Esophagus squamous epithelium (tissue), 5 donors: ENCODE data around the gene SEMA6D. TPM values are rescaled to one million over a fixed set of nuclear protein-coding genes. Genes with fewer than 3 reads are reported as not detected.

Experiments used
- DNase-seq: peaks from one replicate; lab custom pipeline; 2025; lab: John Stamatoyannopoulos, UW
- H3K27ac ChIP-seq, 4 donors: fragments of 200-600 bp; sonication (generic); one replicate each; pipeline ENCODE4 v1.5.1; 2016 to 2019; ENCODE audit warnings: mild to moderate bottlenecking in 1 of 4
- H3K27me3 ChIP-seq, 4 donors: fragments of 200-600 bp; sonication (generic); 1 replicate in 3 of 4; 2 replicates in 1 of 4; pipeline versions ENCODE4 v1.5.1 to v1.6.0; 2017 to 2021; ENCODE audit warnings: antibody characterized with exemption in 1 of 4
- H3K36me3 ChIP-seq, 3 donors: fragments of 200-600 bp; sonication (generic); one replicate each; pipeline ENCODE4 v1.5.1; 2016 to 2019
- H3K4me1 ChIP-seq, 3 donors: fragments of 200-600 bp; sonication (generic); one replicate each; pipeline ENCODE4 v1.5.1; 2017 to 2019
- H3K4me3 ChIP-seq, 4 donors: fragments of 200-600 bp; sonication (generic); 1 replicate in 3 of 4; 2 replicates in 1 of 4; pipeline ENCODE4 v1.5.1; 2016 to 2019; ENCODE audit warnings: mild to moderate bottlenecking in 2 of 4, moderate library complexity in 1 of 4
- H3K9me3 ChIP-seq, 3 donors: fragments of 200-600 bp; sonication (generic); one replicate each; pipeline ENCODE4 v1.5.1; 2016 to 2019
- POLR2A ChIP-seq, 4 donors: fragments of 450-650 bp; IDR thresholded peaks; one replicate each; pipeline ENCODE4 v1.6.1; 2017; ENCODE audit warnings: antibody characterized with exemption in 4 of 4, mild to moderate bottlenecking in 4 of 4, moderate library complexity in 3 of 4
- WGBS, 2 donors: methylation state at CpG; one replicate each; pipeline ENCODE4 v1.1.5; 2018; 5-methylcytosine and 5-hydroxymethylcytosine counted together
- intact Hi-C: fragments of 100-400 bp; cut with DNase I; formaldehyde crosslinking; loops from one replicate; pipeline ENCODE4 v1.15.0; 2022
- total RNA-seq, 4 donors: library from RNA; depleted of rRNA; stranded (reverse); fragments of >200 nt; gene quantifications; one replicate each; pipeline ENCODE4 v1.1.0, GENCODE V29; 2016
- TF ChIP-seq, protein P1 (sequence below), 6 experiments: fragments of 450-650 bp in 4 of 6; fragments of 200-600 bp in 2 of 6; sonication (generic) in 2 of 6; IDR thresholded peaks; one replicate each; pipeline ENCODE4 v1.5.1; 2016 to 2019; ENCODE audit warnings: antibody characterized with exemption in 6 of 6, mild to moderate bottlenecking in 4 of 6, moderate library complexity in 4 of 6
- donor health status: DM: yes; HTN: yes; CAD: no.

SEMA6D gene, protein sequence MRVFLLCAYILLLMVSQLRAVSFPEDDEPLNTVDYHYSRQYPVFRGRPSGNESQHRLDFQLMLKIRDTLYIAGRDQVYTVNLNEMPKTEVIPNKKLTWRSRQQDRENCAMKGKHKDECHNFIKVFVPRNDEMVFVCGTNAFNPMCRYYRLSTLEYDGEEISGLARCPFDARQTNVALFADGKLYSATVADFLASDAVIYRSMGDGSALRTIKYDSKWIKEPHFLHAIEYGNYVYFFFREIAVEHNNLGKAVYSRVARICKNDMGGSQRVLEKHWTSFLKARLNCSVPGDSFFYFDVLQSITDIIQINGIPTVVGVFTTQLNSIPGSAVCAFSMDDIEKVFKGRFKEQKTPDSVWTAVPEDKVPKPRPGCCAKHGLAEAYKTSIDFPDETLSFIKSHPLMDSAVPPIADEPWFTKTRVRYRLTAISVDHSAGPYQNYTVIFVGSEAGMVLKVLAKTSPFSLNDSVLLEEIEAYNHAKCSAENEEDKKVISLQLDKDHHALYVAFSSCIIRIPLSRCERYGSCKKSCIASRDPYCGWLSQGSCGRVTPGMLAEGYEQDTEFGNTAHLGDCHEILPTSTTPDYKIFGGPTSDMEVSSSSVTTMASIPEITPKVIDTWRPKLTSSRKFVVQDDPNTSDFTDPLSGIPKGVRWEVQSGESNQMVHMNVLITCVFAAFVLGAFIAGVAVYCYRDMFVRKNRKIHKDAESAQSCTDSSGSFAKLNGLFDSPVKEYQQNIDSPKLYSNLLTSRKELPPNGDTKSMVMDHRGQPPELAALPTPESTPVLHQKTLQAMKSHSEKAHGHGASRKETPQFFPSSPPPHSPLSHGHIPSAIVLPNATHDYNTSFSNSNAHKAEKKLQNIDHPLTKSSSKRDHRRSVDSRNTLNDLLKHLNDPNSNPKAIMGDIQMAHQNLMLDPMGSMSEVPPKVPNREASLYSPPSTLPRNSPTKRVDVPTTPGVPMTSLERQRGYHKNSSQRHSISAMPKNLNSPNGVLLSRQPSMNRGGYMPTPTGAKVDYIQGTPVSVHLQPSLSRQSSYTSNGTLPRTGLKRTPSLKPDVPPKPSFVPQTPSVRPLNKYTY
- total RNA-seq, result 1 to 10 TPM in 3 of 4 donors, under 1 TPM in 1; 0.40 to 4.0 (median 1.1) TPM

DNA sequence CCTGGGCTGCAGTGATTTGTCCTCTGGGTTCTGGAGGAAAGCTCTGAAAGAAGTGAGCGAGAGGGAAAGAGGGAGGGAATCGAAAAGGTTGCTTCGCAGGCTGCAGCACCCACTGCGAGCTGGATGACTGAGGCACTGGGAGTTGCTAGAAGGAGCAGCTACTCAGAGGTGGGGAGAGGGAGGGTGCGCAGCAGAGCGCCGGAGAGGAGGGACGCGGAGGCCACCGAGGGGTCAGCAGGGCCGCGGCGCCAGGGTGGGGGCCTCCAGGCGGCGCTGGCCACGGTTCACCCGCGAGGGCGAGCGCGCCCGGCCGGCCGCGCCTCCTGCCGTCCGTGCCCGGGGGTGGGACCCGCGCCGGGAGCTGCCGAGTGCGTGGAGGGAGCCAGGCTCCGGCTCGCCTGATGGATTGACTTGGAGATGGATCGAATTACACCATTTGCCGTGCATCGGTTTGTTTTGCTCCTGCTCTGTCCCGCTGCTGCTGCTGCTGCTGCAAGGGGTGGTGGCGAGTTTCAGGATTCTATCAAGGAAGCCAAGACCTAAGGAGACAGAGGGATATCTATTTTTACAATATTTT, at the start of gene SEMA6D:
SEMA6D (plus strand) TSS at position 470 of the 577 bp plus-strand sequence. CDS start 42,294 bp downstream, outside the sequence.
- H3K9me3 ChIP-seq, result no peaks in the 10 kb centered on the region
- TF ChIP-seq, protein P1, sequence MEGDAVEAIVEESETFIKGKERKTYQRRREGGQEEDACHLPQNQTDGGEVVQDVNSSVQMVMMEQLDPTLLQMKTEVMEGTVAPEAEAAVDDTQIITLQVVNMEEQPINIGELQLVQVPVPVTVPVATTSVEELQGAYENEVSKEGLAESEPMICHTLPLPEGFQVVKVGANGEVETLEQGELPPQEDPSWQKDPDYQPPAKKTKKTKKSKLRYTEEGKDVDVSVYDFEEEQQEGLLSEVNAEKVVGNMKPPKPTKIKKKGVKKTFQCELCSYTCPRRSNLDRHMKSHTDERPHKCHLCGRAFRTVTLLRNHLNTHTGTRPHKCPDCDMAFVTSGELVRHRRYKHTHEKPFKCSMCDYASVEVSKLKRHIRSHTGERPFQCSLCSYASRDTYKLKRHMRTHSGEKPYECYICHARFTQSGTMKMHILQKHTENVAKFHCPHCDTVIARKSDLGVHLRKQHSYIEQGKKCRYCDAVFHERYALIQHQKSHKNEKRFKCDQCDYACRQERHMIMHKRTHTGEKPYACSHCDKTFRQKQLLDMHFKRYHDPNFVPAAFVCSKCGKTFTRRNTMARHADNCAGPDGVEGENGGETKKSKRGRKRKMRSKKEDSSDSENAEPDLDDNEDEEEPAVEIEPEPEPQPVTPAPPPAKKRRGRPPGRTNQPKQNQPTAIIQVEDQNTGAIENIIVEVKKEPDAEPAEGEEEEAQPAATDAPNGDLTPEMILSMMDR (IDR thresholded peaks at IDR 0.05), result peak in 2 of 6 experiments; percentile 39 to 50
- no peak for TF ChIP-seq POLR2A (IDR thresholded peaks at IDR 0.05)
- WGBS, 2 donors, result 0 to 2% methylated on average over 15 to 33 of the region's 40 CpGs
- peak within 1 kb of the TSS; percentile 57 to 90 (median 82) for H3K27ac ChIP-seq
- H3K4me1 ChIP-seq, result peaks cover 5 to 52% (median 7%) of the 10 kb centered on the region in 3 donors
- DNase-seq, result no peak
- peak within 1 kb of the TSS; percentile 50 to 82 (median 61) for H3K4me3 ChIP-seq
- intact Hi-C loops, result loop anchor here (10.0 kb wide), 1 partner anchor 268 kb away; no protein-coding TSS in a partner anchor
- peaks cover 0 to 69% (median 0%) of the 10 kb centered on the region in 4 donors for H3K27me3 ChIP-seq
- no peaks in the 10 kb centered on the region for H3K36me3 ChIP-seq

DNA sequence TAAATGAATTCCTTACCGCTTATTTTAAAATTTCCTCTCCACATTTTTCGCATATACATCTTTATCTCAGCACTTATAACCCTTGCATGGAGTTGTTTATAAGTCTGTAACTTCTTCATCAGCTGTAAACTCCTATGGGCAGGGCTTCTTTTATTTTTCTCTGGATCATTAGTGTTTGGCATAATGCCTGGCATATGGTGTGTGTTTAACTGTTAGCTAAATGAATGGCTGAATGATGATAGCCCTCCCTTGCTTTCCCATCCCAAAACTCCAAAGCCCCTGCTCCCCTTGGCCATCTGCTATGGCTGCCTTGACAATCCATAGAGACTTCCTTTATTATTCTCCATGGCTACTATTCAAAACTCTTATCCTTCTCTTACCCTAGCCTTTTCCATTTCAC, 48.1 kb upstream of the SEMA6D start:
- WGBS, 2 donors, result 77 to 88% methylated on average over 2 of the region's 2 CpGs
- peaks cover 0 to 33% (median 22%) of the 10 kb centered on the region in 3 donors for H3K4me1 ChIP-seq
- intact Hi-C loops, result no loop called here
- H3K9me3 ChIP-seq, result no peaks in the 10 kb centered on the region
- no peaks in the 10 kb centered on the region for H3K27me3 ChIP-seq
- DNase-seq, result no peak
- TF ChIP-seq, protein P1 (IDR thresholded peaks at IDR 0.05), result no peak
- TF ChIP-seq POLR2A (IDR thresholded peaks at IDR 0.05), result no peak
- no peaks in the 10 kb centered on the region for H3K36me3 ChIP-seq
- no peak overlapping the region for H3K27ac ChIP-seq
- no peak overlapping the region for H3K4me3 ChIP-seq

DNA sequence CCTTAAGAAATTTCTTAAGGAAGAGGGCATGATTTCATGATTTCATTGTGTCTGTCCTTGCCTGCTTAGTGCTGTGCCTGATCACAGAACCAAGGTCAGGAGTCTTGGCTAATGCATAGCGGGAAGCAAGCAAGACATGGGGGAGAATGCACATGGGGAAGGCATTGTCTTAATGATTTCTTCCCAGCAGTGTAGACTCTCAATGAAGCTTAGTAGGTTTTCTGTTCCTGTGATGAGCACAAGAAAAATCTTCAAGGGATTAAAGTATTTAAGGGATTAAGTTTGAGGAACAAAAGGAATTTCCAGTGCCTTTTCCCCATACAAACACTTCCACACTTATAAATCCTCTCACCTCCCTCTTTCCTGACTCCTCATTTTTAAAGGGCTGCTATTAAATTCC, 46.9 kb upstream of the SEMA6D start:
- H3K36me3 ChIP-seq, result no peaks in the 10 kb centered on the region
- H3K4me3 ChIP-seq, result no peak overlapping the region
- H3K9me3 ChIP-seq, result no peaks in the 10 kb centered on the region
- intact Hi-C loops, result no loop called here
- WGBS, 2 donors, result 67 to 86% methylated on average over 1 of the region's 1 CpG
- H3K27me3 ChIP-seq, result no peaks in the 10 kb centered on the region
- peaks cover 0 to 29% (median 22%) of the 10 kb centered on the region in 3 donors for H3K4me1 ChIP-seq
- DNase-seq, result no peak
- TF ChIP-seq, protein P1 (IDR thresholded peaks at IDR 0.05), result no peak
- no peak for TF ChIP-seq POLR2A (IDR thresholded peaks at IDR 0.05)
- no peak overlapping the region for H3K27ac ChIP-seq

DNA sequence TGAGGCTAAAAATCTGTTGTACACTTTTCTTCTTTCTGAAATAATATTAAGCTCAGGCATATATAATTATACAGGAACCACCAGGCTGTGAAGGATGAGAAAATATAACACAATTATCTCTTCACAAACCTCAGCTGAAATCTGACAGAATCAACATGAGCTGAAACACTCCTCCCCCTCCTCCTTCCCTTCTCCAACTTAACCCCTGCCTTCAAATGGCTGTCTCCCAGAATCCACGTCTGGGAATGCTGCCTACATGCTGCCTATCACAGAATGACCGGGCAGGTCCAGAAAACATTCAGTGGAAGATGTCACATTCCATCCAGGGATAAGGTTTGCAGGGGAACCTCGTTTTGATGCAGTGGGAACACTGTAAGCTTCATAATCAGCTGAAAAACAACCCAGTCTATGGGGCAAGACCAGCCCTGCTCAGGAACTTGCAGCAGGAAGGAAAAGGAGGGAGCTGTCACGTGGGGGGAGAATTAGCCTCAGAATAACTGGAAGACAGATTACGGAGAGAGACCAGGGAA, 44.0 kb upstream of the SEMA6D start:
- intact Hi-C loops, result no loop called here

More for the DNA sequence above, 44.0 kb upstream of the SEMA6D start:
- TF ChIP-seq, protein P1 (IDR thresholded peaks at IDR 0.05), result no peak
- no peak for TF ChIP-seq POLR2A (IDR thresholded peaks at IDR 0.05)
- DNase-seq, result no peak
- H3K4me1 ChIP-seq, result peaks cover 0 to 14% (median 9%) of the 10 kb centered on the region in 3 donors
- 7 to 10% methylated on average over 3 to 5 of the region's 5 CpGs for WGBS, 2 donors
- H3K4me3 ChIP-seq, result no peak overlapping the region
- H3K36me3 ChIP-seq, result no peaks in the 10 kb centered on the region
- H3K9me3 ChIP-seq, result no peaks in the 10 kb centered on the region
- H3K27me3 ChIP-seq, result no peaks in the 10 kb centered on the region
- H3K27ac ChIP-seq, result peak overlapping the region in 2 of 4 donors; percentile 36 to 37
